ENCODE measurements around the gene POLD4. TPM values are rescaled to one million over a fixed set of nuclear protein-coding genes. Genes with fewer than 3 reads are reported as not detected.

Gene POLD4
- total and polyA plus RNA-seq, 2 of the 13 experiments (the other 11 are each of a cell fraction or from before 2014, with no cell fraction given): 10.5 to 27.4 TPM

- no peak for TF ChIP-seq TERF1 (CRISPR knock-in tag; IDR thresholded peaks at IDR 0.05)
- TF ChIP-seq ZNF567 (CRISPR knock-in tag; IDR thresholded peaks at IDR 0.05; ENCODE audit: borderline replicate concordance): 0 out of 2 replicates have a peak, but pooled peaks have one; percentile 46
- TF ChIP-seq ZNF354B (CRISPR knock-in tag; IDR thresholded peaks at IDR 0.05): no peak
- no peak for TF ChIP-seq ZUFSP (CRISPR knock-in tag; IDR thresholded peaks at IDR 0.05; ENCODE audit: borderline replicate concordance)
- TF ChIP-seq ZNF773 (CRISPR knock-in tag; IDR thresholded peaks at IDR 0.05; ENCODE audit: borderline replicate concordance): no peak
- TF ChIP-seq POLR2AphosphoS2 (IDR thresholded peaks at IDR 0.05; ENCODE audit: low read depth, low read length): no peak
- no peak for TF ChIP-seq HDAC6 (IDR thresholded peaks at IDR 0.05; ENCODE audit: low read depth, low read length)
- TF ChIP-seq IRF9 (CRISPR knock-in tag; IDR thresholded peaks at IDR 0.05; ENCODE audit: borderline replicate concordance): no peak
- peak; percentile 58; the same call in 1 of the 2 replicates for TF ChIP-seq PRDM10 (CRISPR knock-in tag; IDR thresholded peaks at IDR 0.05; ENCODE audit: low read depth)
- TF ChIP-seq NKX3-1 (CRISPR knock-in tag; IDR thresholded peaks at IDR 0.05): no peak
- no peak for TF ChIP-seq SRSF1 (optimal IDR thresholded peaks at IDR 0.05; ENCODE audit: low read depth, low read length)
- TF ChIP-seq ZNF329 (CRISPR knock-in tag; IDR thresholded peaks at IDR 0.05; ENCODE audit: low read depth): no peak
- TF ChIP-seq ARHGAP35 (CRISPR knock-in tag; IDR thresholded peaks at IDR 0.05; ENCODE audit: borderline replicate concordance): no peak
- no peak for TF ChIP-seq HMGA1 (CRISPR knock-in tag; conservative IDR thresholded peaks at IDR 0.05)
- TF ChIP-seq ZNF317 (CRISPR knock-in tag; IDR thresholded peaks at IDR 0.05): no peak
- no peak for TF ChIP-seq ZBTB38 (CRISPR knock-in tag; IDR thresholded peaks at IDR 0.05)
- 0 out of 2 replicates have a peak, but pooled peaks have one; percentile 47 for TF ChIP-seq ZNF546 (CRISPR knock-in tag; conservative IDR thresholded peaks at IDR 0.05)
- TF ChIP-seq ZNF704 (CRISPR knock-in tag; IDR thresholded peaks at IDR 0.05; ENCODE audit: borderline replicate concordance): no peak
- no peak for TF ChIP-seq CREB1 (IDR thresholded peaks at IDR 0.05)
- no peak for TF ChIP-seq CREB1 (CRISPR knock-in tag; IDR thresholded peaks at IDR 0.05)
Measured at GRCh38 chr11:67373648-67374570, 20.6 kb upstream of the POLD4 start (continued).
